ENCODE measurements around the gene SMAD4.

DNA sequence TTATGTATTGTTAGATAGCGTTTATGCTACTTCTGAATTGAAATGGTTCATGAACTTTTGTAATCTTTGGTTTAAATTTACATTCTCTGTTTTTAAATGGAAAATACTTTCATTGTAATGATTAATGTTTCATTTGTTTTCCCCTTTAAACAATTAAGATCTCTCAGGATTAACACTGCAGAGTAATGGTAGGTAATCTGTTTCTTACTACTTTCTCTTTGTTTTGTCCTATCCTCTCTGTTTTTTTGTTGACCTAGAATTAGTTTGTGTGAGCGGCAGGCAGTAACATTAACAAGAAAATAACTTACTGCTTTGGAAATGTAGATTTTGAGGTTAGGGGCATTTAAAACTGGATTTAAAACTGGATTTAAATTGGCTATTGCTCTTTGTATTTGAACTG is 19.1 kb downstream of the SMAD4 start:
- TF ChIP-seq, protein P1, sequence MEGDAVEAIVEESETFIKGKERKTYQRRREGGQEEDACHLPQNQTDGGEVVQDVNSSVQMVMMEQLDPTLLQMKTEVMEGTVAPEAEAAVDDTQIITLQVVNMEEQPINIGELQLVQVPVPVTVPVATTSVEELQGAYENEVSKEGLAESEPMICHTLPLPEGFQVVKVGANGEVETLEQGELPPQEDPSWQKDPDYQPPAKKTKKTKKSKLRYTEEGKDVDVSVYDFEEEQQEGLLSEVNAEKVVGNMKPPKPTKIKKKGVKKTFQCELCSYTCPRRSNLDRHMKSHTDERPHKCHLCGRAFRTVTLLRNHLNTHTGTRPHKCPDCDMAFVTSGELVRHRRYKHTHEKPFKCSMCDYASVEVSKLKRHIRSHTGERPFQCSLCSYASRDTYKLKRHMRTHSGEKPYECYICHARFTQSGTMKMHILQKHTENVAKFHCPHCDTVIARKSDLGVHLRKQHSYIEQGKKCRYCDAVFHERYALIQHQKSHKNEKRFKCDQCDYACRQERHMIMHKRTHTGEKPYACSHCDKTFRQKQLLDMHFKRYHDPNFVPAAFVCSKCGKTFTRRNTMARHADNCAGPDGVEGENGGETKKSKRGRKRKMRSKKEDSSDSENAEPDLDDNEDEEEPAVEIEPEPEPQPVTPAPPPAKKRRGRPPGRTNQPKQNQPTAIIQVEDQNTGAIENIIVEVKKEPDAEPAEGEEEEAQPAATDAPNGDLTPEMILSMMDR (conservative IDR thresholded peaks at IDR 0.05; ENCODE audit: low read depth in 2 of 2): no peak
- TF ChIP-seq POLR2AphosphoS5 (IDR thresholded peaks at IDR 0.05; ENCODE audit: low read depth) (no peak), EZH2 (IDR thresholded peaks at IDR 0.05; ENCODE audit: low read depth, unreplicated experiment) (no peak), ZNF331 (CRISPR knock-in tag; IDR thresholded peaks at IDR 0.05; ENCODE audit: low read depth) (no peak), JUNB (IDR thresholded peaks at IDR 0.05; ENCODE audit: unreplicated experiment) (no peak), STAT1 (IDR thresholded peaks at IDR 0.05; ENCODE audit: unreplicated experiment) (no peak), EZH2phosphoT487 (IDR thresholded peaks at IDR 0.05; ENCODE audit: unreplicated experiment) (no peak), CREB1 (CRISPR knock-in tag; IDR thresholded peaks at IDR 0.05; ENCODE audit: low read depth) (no peak), ZNF114 (CRISPR knock-in tag; IDR thresholded peaks at IDR 0.05) (no peak)
- TF ChIP-seq, protein P2, sequence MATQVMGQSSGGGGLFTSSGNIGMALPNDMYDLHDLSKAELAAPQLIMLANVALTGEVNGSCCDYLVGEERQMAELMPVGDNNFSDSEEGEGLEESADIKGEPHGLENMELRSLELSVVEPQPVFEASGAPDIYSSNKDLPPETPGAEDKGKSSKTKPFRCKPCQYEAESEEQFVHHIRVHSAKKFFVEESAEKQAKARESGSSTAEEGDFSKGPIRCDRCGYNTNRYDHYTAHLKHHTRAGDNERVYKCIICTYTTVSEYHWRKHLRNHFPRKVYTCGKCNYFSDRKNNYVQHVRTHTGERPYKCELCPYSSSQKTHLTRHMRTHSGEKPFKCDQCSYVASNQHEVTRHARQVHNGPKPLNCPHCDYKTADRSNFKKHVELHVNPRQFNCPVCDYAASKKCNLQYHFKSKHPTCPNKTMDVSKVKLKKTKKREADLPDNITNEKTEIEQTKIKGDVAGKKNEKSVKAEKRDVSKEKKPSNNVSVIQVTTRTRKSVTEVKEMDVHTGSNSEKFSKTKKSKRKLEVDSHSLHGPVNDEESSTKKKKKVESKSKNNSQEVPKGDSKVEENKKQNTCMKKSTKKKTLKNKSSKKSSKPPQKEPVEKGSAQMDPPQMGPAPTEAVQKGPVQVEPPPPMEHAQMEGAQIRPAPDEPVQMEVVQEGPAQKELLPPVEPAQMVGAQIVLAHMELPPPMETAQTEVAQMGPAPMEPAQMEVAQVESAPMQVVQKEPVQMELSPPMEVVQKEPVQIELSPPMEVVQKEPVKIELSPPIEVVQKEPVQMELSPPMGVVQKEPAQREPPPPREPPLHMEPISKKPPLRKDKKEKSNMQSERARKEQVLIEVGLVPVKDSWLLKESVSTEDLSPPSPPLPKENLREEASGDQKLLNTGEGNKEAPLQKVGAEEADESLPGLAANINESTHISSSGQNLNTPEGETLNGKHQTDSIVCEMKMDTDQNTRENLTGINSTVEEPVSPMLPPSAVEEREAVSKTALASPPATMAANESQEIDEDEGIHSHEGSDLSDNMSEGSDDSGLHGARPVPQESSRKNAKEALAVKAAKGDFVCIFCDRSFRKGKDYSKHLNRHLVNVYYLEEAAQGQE (IDR thresholded peaks at IDR 0.05; ENCODE audit: unreplicated experiment): no peak
- TF ChIP-seq, protein P3, sequence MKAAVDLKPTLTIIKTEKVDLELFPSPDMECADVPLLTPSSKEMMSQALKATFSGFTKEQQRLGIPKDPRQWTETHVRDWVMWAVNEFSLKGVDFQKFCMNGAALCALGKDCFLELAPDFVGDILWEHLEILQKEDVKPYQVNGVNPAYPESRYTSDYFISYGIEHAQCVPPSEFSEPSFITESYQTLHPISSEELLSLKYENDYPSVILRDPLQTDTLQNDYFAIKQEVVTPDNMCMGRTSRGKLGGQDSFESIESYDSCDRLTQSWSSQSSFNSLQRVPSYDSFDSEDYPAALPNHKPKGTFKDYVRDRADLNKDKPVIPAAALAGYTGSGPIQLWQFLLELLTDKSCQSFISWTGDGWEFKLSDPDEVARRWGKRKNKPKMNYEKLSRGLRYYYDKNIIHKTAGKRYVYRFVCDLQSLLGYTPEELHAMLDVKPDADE (IDR thresholded peaks at IDR 0.05): no peak
